HG02642 (cell line): ENCODE results near the gene TOP1.
"Not testable (repeated sequence)": the region's sequence is repeated elsewhere in the genome, so short reads cannot be mapped to it uniquely, and the experiment has no call there.

Experiments used
- ATAC-seq: cut with Tn5 transposase; IDR thresholded peaks from one replicate; pipeline ENCODE4 v1.9.1; 2021; ENCODE audit warnings: mild to moderate bottlenecking; ENCODE audit not compliant: unreplicated experiment, poor library complexity

The TOP1 gene

GRCh38 chr20:41121399-41121798, 92.8 kb downstream of the TOP1 start:
- no peak for ATAC-seq

- no peak for ATAC-seq
Measured at GRCh38 chr20:41123631-41124030, 95.0 kb downstream of the TOP1 start.

GRCh38 chr20:41124451-41125094, 96.0 kb downstream of the TOP1 start:
- no peak for ATAC-seq

GRCh38 chr20:41125530-41126457, 97.2 kb downstream of the TOP1 start:
- ATAC-seq = no peak

- no peak for ATAC-seq
Measured at GRCh38 chr20:41126719-41127118, 98.1 kb downstream of the TOP1 start.

- not testable (repeated sequence) for ATAC-seq
Measured at GRCh38 chr20:41128317-41128716, 99.7 kb downstream of the TOP1 start.

- no peak for ATAC-seq
Measured at GRCh38 chr20:41131594-41132387, 103.2 kb downstream of the TOP1 start.

- not testable (repeated sequence) for ATAC-seq
Measured at GRCh38 chr20:41132388-41132775, 103.8 kb downstream of the TOP1 start.

GRCh38 chr20:41133709-41134361, 105.2 kb downstream of the TOP1 start:
- ATAC-seq = peak; percentile 41

GRCh38 chr20:41134362-41135186, 106.0 kb downstream of the TOP1 start:
- ATAC-seq = no peak

GRCh38 chr20:41135187-41135887, 106.7 kb downstream of the TOP1 start:
- ATAC-seq = no peak

- ATAC-seq = no peak
Measured at GRCh38 chr20:41135888-41136679, 107.5 kb downstream of the TOP1 start.

GRCh38 chr20:41136680-41137613, 108.3 kb downstream of the TOP1 start, which contains the start of gene PLCG1:
TSS of gene PLCG1 (plus strand) at chr20:41137543. CDS start at chr20:41137642, 99 bp downstream.
- peak; percentile 68 for ATAC-seq

GRCh38 chr20:41137614-41138474, 109.2 kb downstream of the TOP1 start:
- peak; percentile 15 for ATAC-seq

GRCh38 chr20:41138475-41139226, 110.0 kb downstream of the TOP1 start:
- ATAC-seq = no peak
